Tibial nerve (tissue), 4 donors: ENCODE data around the gene SCAF4. TPM values are rescaled to one million over a fixed set of nuclear protein-coding genes. Genes with fewer than 3 reads are reported as not detected.
A peak's percentile ranks its signal among the peaks of the same experiment; 100 is the strongest.
"Not testable (repeated sequence)": the region's sequence is repeated elsewhere in the genome, so short reads cannot be mapped to it uniquely, and the experiment has no call there.

Experiments used
- DNase-seq, 2 donors: peaks; one replicate each; pipeline ENCODE4 v3.0.0-alpha.2; 2019; ENCODE audit warnings: low spot score in 2 of 2
- H3K27ac ChIP-seq, 4 donors: fragments of 200-600 bp; sonication (generic) in 3 of 4; one replicate each; pipeline ENCODE4 v1.5.1; 2017 to 2019; ENCODE audit warnings: mild to moderate bottlenecking in 1 of 4
- H3K27me3 ChIP-seq, 2 donors: fragments of 200-600 bp; sonication (generic) in 1 of 2; one replicate each; pipeline versions ENCODE4 v1.5.1 to v1.6.0; 2017 to 2019
- H3K36me3 ChIP-seq, 3 donors: fragments of 200-600 bp; sonication (generic); one replicate each; pipeline ENCODE4 v1.5.1; 2018 to 2019
- H3K4me1 ChIP-seq, 4 donors: fragments of 200-600 bp; sonication (generic) in 3 of 4; one replicate each; pipeline ENCODE4 v1.5.1; 2017 to 2019
- H3K4me3 ChIP-seq, 4 donors: fragments of 200-600 bp; sonication (generic) in 3 of 4; one replicate each; pipeline ENCODE4 v1.5.1; 2017 to 2019; ENCODE audit warnings: mild to moderate bottlenecking in 1 of 4, moderate library complexity in 1 of 4
- H3K9me3 ChIP-seq, 4 donors: fragments of 200-600 bp; sonication (generic) in 3 of 4; one replicate each; pipeline ENCODE4 v1.5.1; 2017 to 2019
- CTCF ChIP-seq, 5 experiments: fragments of 200-600 bp in 3 of 5; fragments of 450-650 bp in 2 of 5; sonication (generic) in 3 of 5; IDR thresholded peaks; one replicate each; pipeline ENCODE4 v1.5.1; 2016 to 2019; ENCODE audit warnings: antibody characterized with exemption in 5 of 5, mild to moderate bottlenecking in 3 of 5, moderate library complexity in 2 of 5
- EP300 ChIP-seq, 2 donors: sonication (generic); formaldehyde crosslinking; IDR thresholded peaks; one replicate each; pipeline ENCODE4 v1.6.1; 2017; ENCODE audit warnings: antibody characterized with exemption in 2 of 2, mild to moderate bottlenecking in 1 of 2
- POLR2A ChIP-seq, 2 donors: fragments of 450-650 bp; IDR thresholded peaks; one replicate each; pipeline ENCODE4 v1.6.1; 2017; ENCODE audit warnings: antibody characterized with exemption in 2 of 2, mild to moderate bottlenecking in 2 of 2, moderate library complexity in 2 of 2
- WGBS, 2 donors: methylation state at CpG; one replicate each; pipeline ENCODE4 v1.1.5; 2018; 5-methylcytosine and 5-hydroxymethylcytosine counted together
- total RNA-seq, 4 donors: library from RNA; depleted of rRNA; stranded (reverse); fragments of >200 nt; gene quantifications; one replicate each; pipeline ENCODE4 v1.1.0, GENCODE V29; 2016

SCAF4 gene
- total RNA-seq, 4 donors from 2014 or later: 13.2 to 23.2 (median 17.6) TPM

- no peak overlapping the region for H3K27ac ChIP-seq
- H3K4me3 ChIP-seq: no peak overlapping the region
- peaks cover 0 to 43% (median 7%) of the 10 kb centered on the region in 4 donors for H3K4me1 ChIP-seq
- no peaks in the 10 kb centered on the region for H3K27me3 ChIP-seq
- no peak for DNase-seq
- peaks cover 0 to 66% (median 0%) of the 10 kb centered on the region in 3 donors for H3K36me3 ChIP-seq
- WGBS, 2 donors: 82 to 84% methylated on average over 2 of the region's 2 CpGs
- no peaks in the 10 kb centered on the region for H3K9me3 ChIP-seq
- TF ChIP-seq POLR2A (IDR thresholded peaks at IDR 0.05) (no peak), EP300 (IDR thresholded peaks at IDR 0.05) (no peak), CTCF (IDR thresholded peaks at IDR 0.05) (no peak)
Measured at GRCh38 chr21:31668651-31669491, 63.0 kb downstream of the SCAF4 start.

DNA sequence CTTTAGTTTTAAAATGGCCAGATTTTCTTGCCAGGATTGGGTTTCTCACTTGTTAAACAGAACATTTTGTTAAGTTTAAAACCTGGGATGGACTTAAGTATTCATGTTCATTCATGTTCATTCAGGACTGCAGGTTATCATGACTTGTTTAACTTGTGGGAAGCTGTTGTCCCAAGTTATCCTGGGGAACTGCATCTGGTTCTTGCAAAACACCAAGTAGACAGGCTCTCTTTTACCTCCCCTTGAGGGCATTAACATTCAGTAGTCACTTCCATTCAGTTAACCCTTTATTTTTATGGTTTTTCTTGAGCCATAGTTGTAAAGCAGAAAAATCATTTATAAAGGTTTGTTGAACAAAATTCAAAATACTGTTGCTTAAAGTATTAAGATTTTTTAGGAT lies 64.3 kb downstream of the SCAF4 start:
- Histone ChIP-seq H3K27me3 (no peaks in the 10 kb centered on the region), H3K9me3 (no peaks in the 10 kb centered on the region), H3K4me3 (no peak overlapping the region), H3K4me1 (peaks cover 0 to 53% (median 11%) of the 10 kb centered on the region in 4 donors), H3K36me3 (peaks cover 0 to 73% (median 0%) of the 10 kb centered on the region in 3 donors), H3K27ac (no peak overlapping the region)
- TF ChIP-seq CTCF (IDR thresholded peaks at IDR 0.05) (no peak), POLR2A (IDR thresholded peaks at IDR 0.05) (no peak), EP300 (IDR thresholded peaks at IDR 0.05) (no peak)
- no peak for DNase-seq

DNA sequence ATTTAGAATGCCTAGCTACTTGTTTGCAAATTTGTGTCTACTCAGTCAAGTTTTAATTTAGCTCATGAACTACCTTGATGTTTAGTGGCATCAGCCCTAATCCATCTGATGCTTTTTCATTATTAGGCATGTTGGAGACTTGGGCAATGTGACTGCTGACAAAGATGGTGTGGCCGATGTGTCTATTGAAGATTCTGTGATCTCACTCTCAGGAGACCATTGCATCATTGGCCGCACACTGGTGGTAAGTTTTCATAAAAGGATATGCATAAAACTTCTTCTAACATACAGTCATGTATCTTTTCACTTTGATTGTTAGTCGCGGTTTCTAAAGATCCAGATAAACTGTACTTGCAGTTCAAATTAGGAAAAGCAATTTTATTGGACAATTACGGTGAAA lies 64.8 kb downstream of the SCAF4 start:
- TF ChIP-seq POLR2A (IDR thresholded peaks at IDR 0.05) (no peak), EP300 (IDR thresholded peaks at IDR 0.05) (no peak)
- peaks cover 0 to 70% (median 0%) of the 10 kb centered on the region in 3 donors for H3K36me3 ChIP-seq
- 89 to 92% methylated on average over 5 of the region's 5 CpGs for whole genome bisulfite sequencing, 2 donors
- no peak overlapping the region for H3K27ac ChIP-seq
- DNase-seq: no peak
- H3K4me3 ChIP-seq: no peak overlapping the region
- H3K27me3 ChIP-seq: no peaks in the 10 kb centered on the region
- H3K4me1 ChIP-seq: peaks cover 0 to 56% (median 11%) of the 10 kb centered on the region in 4 donors
- no peaks in the 10 kb centered on the region for H3K9me3 ChIP-seq

DNA sequence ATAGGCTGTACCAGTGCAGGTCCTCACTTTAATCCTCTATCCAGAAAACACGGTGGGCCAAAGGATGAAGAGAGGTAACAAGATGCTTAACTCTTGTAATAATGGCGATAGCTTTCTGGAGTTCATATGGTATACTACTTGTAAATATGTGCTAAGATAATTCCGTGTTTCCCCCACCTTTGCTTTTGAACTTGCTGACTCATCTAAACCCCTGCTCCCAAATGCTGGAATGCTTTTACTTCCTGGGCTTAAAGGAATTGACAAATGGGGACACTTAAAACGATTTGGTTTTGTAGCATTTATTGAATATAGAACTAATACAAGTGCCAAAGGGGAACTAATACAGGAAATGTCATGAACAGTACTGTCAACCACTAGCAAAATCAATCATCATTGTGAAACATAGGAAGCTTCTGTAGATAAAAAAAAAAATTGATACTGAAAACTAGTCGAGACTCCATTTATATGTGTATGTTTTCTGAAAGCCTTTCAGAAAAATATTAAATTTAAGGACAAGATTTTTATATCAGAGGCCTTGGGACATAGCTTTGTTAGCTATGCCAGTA lies 65.4 kb downstream of the SCAF4 start:
- 74 to 77% methylated on average over 5 of the region's 5 CpGs for whole genome bisulfite sequencing, 2 donors
- no peak for DNase-seq
- H3K4me1 ChIP-seq: peaks cover 0 to 62% (median 11%) of the 10 kb centered on the region in 4 donors
- H3K4me3 ChIP-seq: no peak overlapping the region
- no peaks in the 10 kb centered on the region for H3K9me3 ChIP-seq
- H3K36me3 ChIP-seq: peaks cover 0 to 67% (median 0%) of the 10 kb centered on the region in 3 donors
- no peak for TF ChIP-seq EP300 (IDR thresholded peaks at IDR 0.05)
- no peak for TF ChIP-seq CTCF (IDR thresholded peaks at IDR 0.05)
- TF ChIP-seq POLR2A (IDR thresholded peaks at IDR 0.05): no peak
- H3K27me3 ChIP-seq: no peaks in the 10 kb centered on the region
- H3K27ac ChIP-seq: no peak overlapping the region

GRCh38 chr21:31665869-31666268 lies 66.0 kb downstream of the SCAF4 start:
- H3K9me3 ChIP-seq, H3K4me3 ChIP-seq, H3K27ac ChIP-seq, H3K27me3 ChIP-seq, DNase-seq: not testable (repeated sequence)
- 91 to 94% methylated on average over 4 of the region's 4 CpGs for WGBS, 2 donors
- Histone ChIP-seq H3K4me1 (peaks cover 0 to 68% (median 17%) of the 10 kb centered on the region in 4 donors), H3K36me3 (peaks cover 0 to 65% (median 0%) of the 10 kb centered on the region in 3 donors)

- Histone ChIP-seq H3K4me3 (no peak overlapping the region), H3K4me1 (peaks cover 0 to 73% (median 20%) of the 10 kb centered on the region in 4 donors), H3K9me3 (no peaks in the 10 kb centered on the region), H3K27ac (peak overlapping the region in 1 of 4 donors; percentile 30), H3K36me3 (peaks cover 0 to 61% (median 0%) of the 10 kb centered on the region in 3 donors), H3K27me3 (no peaks in the 10 kb centered on the region)
- WGBS, 2 donors: 37 to 40% methylated on average over 8 of the region's 8 CpGs
- no peak for DNase-seq
- TF ChIP-seq EP300 (IDR thresholded peaks at IDR 0.05) (no peak), CTCF (IDR thresholded peaks at IDR 0.05) (no peak), POLR2A (IDR thresholded peaks at IDR 0.05) (no peak)
Measured at GRCh38 chr21:31665397-31665796, 66.5 kb downstream of the SCAF4 start.
